GM12878 (cell line): ENCODE data around the gene BCKDHB. TPM values are rescaled to one million over a fixed set of nuclear protein-coding genes. Genes with fewer than 3 reads are reported as not detected.

ENCODE experiments used
- ATAC-seq: fragments of 200-7000 bp; cut with Tn5 transposase; 3 replicates; pipeline ENCODE4 v1.9.1; 2020; ENCODE audit warnings: mild to moderate bottlenecking, moderate library complexity
- BruUV-seq: library from RNA; stranded (reverse); fragments of 400-500 nt; replicated peaks from 2 replicates; lab custom pipeline; 2021; lab: Mats Ljungman, UMichigan
- CTCF ChIA-PET: fragments of 300-600 bp; sonication (Branson Sonifier 250); formaldehyde crosslinking; extraction: SDS; loops from one replicate; lab custom pipeline; 2021; ENCODE audit warnings: inconsistent platforms; lab: Yijun Ruan, JAX
- POLR2A ChIA-PET: fragments of 350-600 bp; formaldehyde crosslinking; extraction: SDS; loops from one replicate; lab custom pipeline; 2021; ENCODE audit warnings: inconsistent platforms; lab: Charles Lee
- RAD21 ChIA-PET: fragments of 300-600 bp; sonication (Branson Sonifier 250); formaldehyde crosslinking; loops from one replicate; lab custom pipeline; 2023; ENCODE audit warnings: antibody characterized with exemption; ENCODE audit not compliant: unreplicated experiment; lab: Charles Lee
- SMC1A ChIA-PET: fragments of 300-600 bp; sonication (Branson Sonifier 250); formaldehyde crosslinking; loops from one replicate; lab custom pipeline; 2023; ENCODE audit not compliant: unreplicated experiment, uncharacterized antibody; lab: Charles Lee
- DNase-seq: peaks from one replicate; pipeline ENCODE4 v3.0.0-alpha.2; 2011; ENCODE audit warnings: low read depth, low spot score
- FAIRE-seq: peaks from 3 replicates; lab custom pipeline; 2011; peaks lifted over from hg19 to GRCh38; lab: Jason Lieb, UNC
- H2AFZ ChIP-seq: 2 replicates; pipeline ENCODE4 v1.6.0; 2011; ENCODE audit warnings: low read depth, low read length, control low read depth; ENCODE audit not compliant: control insufficient read depth
- H3K27ac ChIP-seq: 2 replicates; pipeline ENCODE4 v1.5.1; 2011; ENCODE audit warnings: control low read depth; ENCODE audit not compliant: control insufficient read depth, insufficient read depth
- H3K27me3 ChIP-seq, 2 experiments: replicated peaks in 1 of 2; 2 replicates each; pipeline versions ENCODE4 v1.6.0 to v1.6.1; 2011; ENCODE audit warnings: low read length in 1 of 2; ENCODE audit not compliant: control insufficient read depth in 2 of 2, insufficient read depth in 2 of 2
- H3K36me3 ChIP-seq, 2 experiments: 2 replicates each; pipeline ENCODE4 v1.5.1; 2011; ENCODE audit warnings: low read length in 1 of 2; ENCODE audit not compliant: control insufficient read depth in 2 of 2, insufficient read depth in 2 of 2
- H3K4me1 ChIP-seq: 2 replicates; pipeline ENCODE4 v1.6.1; 2011; ENCODE audit warnings: mild to moderate bottlenecking, low read length, moderate library complexity, mixed read lengths; ENCODE audit not compliant: control insufficient read depth, insufficient read depth
- H3K4me2 ChIP-seq: 2 replicates; pipeline ENCODE4 v1.6.0; 2011; ENCODE audit warnings: control low read depth; ENCODE audit not compliant: control insufficient read depth, insufficient read depth
- H3K4me3 ChIP-seq: fragments of 200-600 bp; sonication (generic); 2 replicates; pipeline ENCODE4 v1.5.1; 2016
- H3K79me2 ChIP-seq: 2 replicates; pipeline ENCODE4 v1.6.0; 2011; ENCODE audit warnings: low read length; ENCODE audit not compliant: control insufficient read depth, insufficient read depth
- H3K9ac ChIP-seq: 2 replicates; pipeline ENCODE4 v1.8.0; 2011; ENCODE audit warnings: low read length, control low read depth, mixed read lengths; ENCODE audit not compliant: control insufficient read depth, insufficient read depth
- H3K9me3 ChIP-seq: replicated peaks from 3 replicates; pipeline ENCODE4 v1.5.1; 2011; ENCODE audit warnings: mild to moderate bottlenecking, low read length; ENCODE audit not compliant: control insufficient read depth, insufficient read depth
- H4K20me1 ChIP-seq: 2 replicates; pipeline ENCODE4 v1.6.0; 2011; ENCODE audit not compliant: control insufficient read depth, insufficient read depth
- ATF7 ChIP-seq: fragments of 450-650 bp; IDR thresholded peaks from 2 replicates; pipeline ENCODE4 v1.6.1; 2016; ENCODE audit warnings: low read depth, mild to moderate bottlenecking
- CBX5 ChIP-seq: sonication (generic); IDR thresholded peaks from 2 replicates; pipeline ENCODE4 v1.6.1; 2016; ENCODE audit warnings: low read depth, moderate library complexity, mild to moderate bottlenecking, inconsistent platforms
- GATAD2B ChIP-seq: fragments of 450-650 bp; conservative IDR thresholded peaks from 2 replicates; pipeline ENCODE4 v1.6.1; 2017; ENCODE audit warnings: low read depth, mild to moderate bottlenecking, moderate library complexity
- HCFC1 ChIP-seq: fragments of 150-350 bp; IDR thresholded peaks from 2 replicates; pipeline ENCODE4 v1.6.1; 2014; ENCODE audit warnings: low read length
- MTA2 ChIP-seq: fragments of 450-650 bp; IDR thresholded peaks from 2 replicates; pipeline ENCODE4 v1.6.1; 2016; ENCODE audit warnings: low read depth, mild to moderate bottlenecking, moderate library complexity
- MXI1 ChIP-seq: fragments of 150-350 bp; IDR thresholded peaks from 2 replicates; pipeline ENCODE4 v1.6.1; 2011; ENCODE audit warnings: low read depth, mild to moderate bottlenecking, inconsistent platforms, low read length, improper control_type of control experiment
- NR2C1 ChIP-seq: fragments of 450-650 bp; IDR thresholded peaks from 2 replicates; pipeline ENCODE4 v1.6.1; 2017; ENCODE audit warnings: antibody characterized with exemption, mild to moderate bottlenecking, moderate library complexity
- NR2F1 ChIP-seq: fragments of 450-650 bp; conservative IDR thresholded peaks from 2 replicates; pipeline ENCODE4 v1.6.1; 2017; ENCODE audit warnings: mild to moderate bottlenecking
- PKNOX1 ChIP-seq: fragments of 450-650 bp; IDR thresholded peaks from 2 replicates; pipeline ENCODE4 v1.6.1; 2016; ENCODE audit warnings: mild to moderate bottlenecking
- SMAD5 ChIP-seq: IDR thresholded peaks from 2 replicates; pipeline ENCODE4 v1.6.1; 2016; ENCODE audit warnings: antibody characterized with exemption, low read depth
- SMARCA5 ChIP-seq: fragments of 450-650 bp; IDR thresholded peaks from 2 replicates; pipeline ENCODE4 v1.6.1; 2017; ENCODE audit warnings: mild to moderate bottlenecking
- SRF ChIP-seq, 2 experiments: IDR thresholded peaks; 2 replicates each; pipeline ENCODE4 v1.6.1; 2011; ENCODE audit warnings: low read depth in 2 of 2, low read length in 2 of 2, mild to moderate bottlenecking in 1 of 2, moderate library complexity in 1 of 2
- TBL1XR1 ChIP-seq: IDR thresholded peaks from 2 replicates; pipeline ENCODE4 v1.6.1; 2012; ENCODE audit warnings: low read depth, low read length, improper control_type of control experiment
- WGBS: methylation state at CpG from one replicate; pipeline ENCODE4 v1.1.6; 2016; ENCODE audit warnings: low lambda C conversion rate; ENCODE audit not compliant: insufficient replicate concordance, insufficient coverage; ENCODE audit errors: missing lambda C conversion rate; 5-methylcytosine and 5-hydroxymethylcytosine counted together
- in situ Hi-C: fragments of 300-500 bp; cut with MboI; formaldehyde crosslinking; loops from 9 replicates; pipeline ENCODE4 v1.14.3; 2018; ENCODE audit warnings: mixed read lengths
- intact Hi-C: fragments of 100-400 bp; cut with micrococcal nuclease; formaldehyde crosslinking; loops from one replicate; pipeline ENCODE4 v1.14.2; 2022; ENCODE audit not compliant: unreplicated experiment
- polyA plus RNA-seq, 11 experiments: library from polyadenylated mRNA; depleted of rRNA in 4 of 11; unstranded in 6 of 11; stranded (reverse) in 5 of 11; fragments of >200 nt; fragmentation: Nextera tagmentation in 4 of 11; fragmentation: Illumina TruSeq in 1 of 11; extraction: Ambion mirVana in 4 of 11; extraction: Trizol in 1 of 11; gene quantifications; 1 replicate in 1 of 11; 2 replicates in 10 of 11; pipeline versions ENCODE4 v1.2.1 to v1.2.3, GENCODE V29; 2011 to 2016; ENCODE audit warnings: inconsistent platforms in 2 of 11, missing spikeins in 2 of 11, low read depth in 1 of 11
- total RNA-seq, 4 experiments: library from RNA; depleted of rRNA in 3 of 4; stranded (reverse); fragments of >200 nt in 3 of 4; fragmentation: Illumina TruSeq in 1 of 4; extraction: Trizol in 1 of 4; gene quantifications; 2 replicates each; pipeline versions ENCODE4 v1.2.1 to v1.2.3, GENCODE V29; 2013 to 2021

BCKDHB gene
- total and polyA plus RNA-seq, 10 of the 15 experiments (the other 5 are each of a cell fraction or from before 2014, with no cell fraction given) = 12.9 to 57.1 (median 25.3) TPM

- no peak for TF ChIP-seq GATAD2B
- no peak for TF ChIP-seq CBX5
- TF ChIP-seq MTA2 = no peak
- no peak for TF ChIP-seq ATF7
- no peak for TF ChIP-seq MXI1
- no peak for TF ChIP-seq NR2F1
- TF ChIP-seq SRF (IDR thresholded peaks at IDR 0.05; ENCODE audit: low read depth in 2 of 2, low read length in 2 of 2) = no peak
- no peak for TF ChIP-seq SMAD5
- TF ChIP-seq HCFC1 = no peak
- TF ChIP-seq SMARCA5 = no peak
- no peak for TF ChIP-seq PKNOX1
- no peak for TF ChIP-seq NR2C1
Measured at GRCh38 chr6:80217794-80218193, 111.3 kb downstream of the BCKDHB start (continued).

- Histone ChIP-seq H3K27ac (no peak overlapping the region), H4K20me1 (no peaks in the 10 kb centered on the region), H3K4me1 (no peaks in the 10 kb centered on the region), H3K36me3 (no peaks in the 10 kb centered on the region), H3K9me3 (no peaks in the 10 kb centered on the region), H2AFZ (no peak overlapping the region), H3K79me2 (no peaks in the 10 kb centered on the region), H3K9ac (no peak overlapping the region), H3K4me2 (no peak overlapping the region), H3K4me3 (no peak overlapping the region), H3K27me3 (no peaks in the 10 kb centered on the region)
- WGBS = 100% methylated on average over 3 of the region's 3 CpGs
- ATAC-seq (no peak), FAIRE-seq (no peak), DNase-seq (no peak)
- intact Hi-C loops = no loop called here
- ChIA-PET RAD21 (no interaction called here), CTCF (interaction anchor here (1.2 kb wide), 1 partner anchor 10 kb away, joined by 4 read pairs; no protein-coding TSS in a partner anchor), SMC1A (interaction anchor here (0.9 kb wide), 1 partner anchor 11 kb away, joined by 3 read pairs; no protein-coding TSS in a partner anchor), POLR2A (no interaction called here)
- BruUV-seq = no TSS peak
- in situ Hi-C loops = loop anchor here (25.0 kb wide), 1 partner anchor 1789 kb away; no protein-coding TSS in a partner anchor
- TF ChIP-seq TBL1XR1 = no peak
Measured at GRCh38 chr6:80223743-80224212, 117.3 kb downstream of the BCKDHB start.
